GM23338 (cell line): ENCODE results near the gene CFAP410.

Experiments used
- CREB1 ChIP-seq: fragments of 250-450 bp; sonication (Bioruptor Pico); IDR thresholded peaks from 2 replicates; pipeline ENCODE4 v1.5.0; 2020; ENCODE audit warnings: low read depth, mild to moderate bottlenecking, moderate library complexity
- CTCF ChIP-seq, 2 experiments: fragments of 200-600 bp in 1 of 2; sonication (generic) in 1 of 2; conservative IDR thresholded peaks; 2 replicates each; pipeline versions ENCODE4 v1.5.1 to v1.6.1; 2016 to 2017; ENCODE audit warnings: antibody characterized with exemption in 2 of 2, low read depth in 2 of 2, mild to moderate bottlenecking in 2 of 2, moderate library complexity in 1 of 2
- ETS1 ChIP-seq: IDR thresholded peaks from 2 replicates; pipeline ENCODE4 v1.6.1; 2016; ENCODE audit warnings: antibody characterized with exemption
- EZH2 ChIP-seq: fragments of 200-600 bp; sonication (generic); IDR thresholded peaks from one replicate; pipeline ENCODE4 v1.8.0; 2017; ENCODE audit warnings: antibody characterized with exemption, mild to moderate bottlenecking, low read depth; ENCODE audit not compliant: unreplicated experiment
- EZH2phosphoT487 ChIP-seq: fragments of 200-600 bp; sonication (generic); IDR thresholded peaks from one replicate; pipeline ENCODE4 v1.8.1; 2018; ENCODE audit warnings: antibody characterized with exemption; ENCODE audit not compliant: unreplicated experiment
- JUNB ChIP-seq: IDR thresholded peaks from one replicate; pipeline ENCODE4 v1.6.1; 2016; ENCODE audit warnings: antibody characterized with exemption; ENCODE audit not compliant: unreplicated experiment
- POLR2AphosphoS5 ChIP-seq: IDR thresholded peaks from 2 replicates; pipeline ENCODE4 v1.6.1; 2016; ENCODE audit warnings: antibody characterized with exemption, low read depth
- STAT1 ChIP-seq: IDR thresholded peaks from one replicate; pipeline ENCODE4 v1.6.1; 2016; ENCODE audit warnings: antibody characterized with exemption; ENCODE audit not compliant: unreplicated experiment
- ZNF331 ChIP-seq: fragments of 250-450 bp; sonication (Bioruptor Pico); IDR thresholded peaks from 2 replicates; pipeline ENCODE4 v1.5.0; 2020; ENCODE audit warnings: low read depth, mild to moderate bottlenecking, moderate library complexity
- TF ChIP-seq, protein P1 (sequence below): IDR thresholded peaks from one replicate; pipeline ENCODE4 v1.6.1; 2018; ENCODE audit warnings: antibody characterized with exemption; ENCODE audit not compliant: unreplicated experiment

- TF ChIP-seq POLR2AphosphoS5, result no peak
- TF ChIP-seq CTCF (conservative IDR thresholded peaks at IDR 0.05; ENCODE audit: low read depth in 2 of 2), result no peak
- TF ChIP-seq EZH2phosphoT487, result no peak
- TF ChIP-seq EZH2, result no peak
- no peak for TF ChIP-seq ZNF331
- no peak for TF ChIP-seq ETS1
- TF ChIP-seq CREB1 (CRISPR knock-in tag), result no peak
- TF ChIP-seq JUNB, result no peak
- no peak for TF ChIP-seq STAT1
- TF ChIP-seq, protein P1, sequence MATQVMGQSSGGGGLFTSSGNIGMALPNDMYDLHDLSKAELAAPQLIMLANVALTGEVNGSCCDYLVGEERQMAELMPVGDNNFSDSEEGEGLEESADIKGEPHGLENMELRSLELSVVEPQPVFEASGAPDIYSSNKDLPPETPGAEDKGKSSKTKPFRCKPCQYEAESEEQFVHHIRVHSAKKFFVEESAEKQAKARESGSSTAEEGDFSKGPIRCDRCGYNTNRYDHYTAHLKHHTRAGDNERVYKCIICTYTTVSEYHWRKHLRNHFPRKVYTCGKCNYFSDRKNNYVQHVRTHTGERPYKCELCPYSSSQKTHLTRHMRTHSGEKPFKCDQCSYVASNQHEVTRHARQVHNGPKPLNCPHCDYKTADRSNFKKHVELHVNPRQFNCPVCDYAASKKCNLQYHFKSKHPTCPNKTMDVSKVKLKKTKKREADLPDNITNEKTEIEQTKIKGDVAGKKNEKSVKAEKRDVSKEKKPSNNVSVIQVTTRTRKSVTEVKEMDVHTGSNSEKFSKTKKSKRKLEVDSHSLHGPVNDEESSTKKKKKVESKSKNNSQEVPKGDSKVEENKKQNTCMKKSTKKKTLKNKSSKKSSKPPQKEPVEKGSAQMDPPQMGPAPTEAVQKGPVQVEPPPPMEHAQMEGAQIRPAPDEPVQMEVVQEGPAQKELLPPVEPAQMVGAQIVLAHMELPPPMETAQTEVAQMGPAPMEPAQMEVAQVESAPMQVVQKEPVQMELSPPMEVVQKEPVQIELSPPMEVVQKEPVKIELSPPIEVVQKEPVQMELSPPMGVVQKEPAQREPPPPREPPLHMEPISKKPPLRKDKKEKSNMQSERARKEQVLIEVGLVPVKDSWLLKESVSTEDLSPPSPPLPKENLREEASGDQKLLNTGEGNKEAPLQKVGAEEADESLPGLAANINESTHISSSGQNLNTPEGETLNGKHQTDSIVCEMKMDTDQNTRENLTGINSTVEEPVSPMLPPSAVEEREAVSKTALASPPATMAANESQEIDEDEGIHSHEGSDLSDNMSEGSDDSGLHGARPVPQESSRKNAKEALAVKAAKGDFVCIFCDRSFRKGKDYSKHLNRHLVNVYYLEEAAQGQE, result no peak
Observed at GRCh38 chr21:44279354-44280260, 59.6 kb downstream of the CFAP410 start.
